CD4-positive, alpha-beta T cell treated with Interleukin-2 at 100 ng/mL for 4 hours (primary cell): ENCODE results near the gene NPTN.
"Not testable (repeated sequence)": the region's sequence is repeated elsewhere in the genome, so short reads cannot be mapped to it uniquely, and the experiment has no call there.

Experiments
- DNase-seq: peaks from one replicate; pipeline ENCODE4 v3.0.0-alpha.2; 2020; ENCODE audit warnings: low spot score

The NPTN gene

GRCh38 chr15:73600413-73601335 is 32.5 kb downstream of the NPTN start:
- DNase-seq: no peak

DNA sequence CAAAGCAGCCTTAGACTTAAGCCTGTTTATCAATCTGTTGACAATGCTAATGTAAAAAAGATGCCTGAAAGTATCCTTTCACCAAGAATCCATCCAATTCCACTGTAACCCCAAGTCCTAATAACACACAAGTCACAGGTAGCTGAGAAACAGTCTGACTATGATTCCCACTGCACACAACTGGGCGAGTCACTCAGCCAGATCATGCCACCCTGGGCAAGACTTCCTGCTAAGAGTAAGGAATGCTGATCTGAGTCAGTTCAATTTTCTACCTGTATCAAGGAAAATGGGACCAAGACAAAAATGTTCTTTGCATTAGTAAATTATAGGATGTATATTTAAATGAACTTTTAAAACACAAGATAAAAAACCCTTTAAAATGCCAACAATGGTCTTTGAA is 33.3 kb downstream of the NPTN start:
- DNase-seq: no peak

DNA sequence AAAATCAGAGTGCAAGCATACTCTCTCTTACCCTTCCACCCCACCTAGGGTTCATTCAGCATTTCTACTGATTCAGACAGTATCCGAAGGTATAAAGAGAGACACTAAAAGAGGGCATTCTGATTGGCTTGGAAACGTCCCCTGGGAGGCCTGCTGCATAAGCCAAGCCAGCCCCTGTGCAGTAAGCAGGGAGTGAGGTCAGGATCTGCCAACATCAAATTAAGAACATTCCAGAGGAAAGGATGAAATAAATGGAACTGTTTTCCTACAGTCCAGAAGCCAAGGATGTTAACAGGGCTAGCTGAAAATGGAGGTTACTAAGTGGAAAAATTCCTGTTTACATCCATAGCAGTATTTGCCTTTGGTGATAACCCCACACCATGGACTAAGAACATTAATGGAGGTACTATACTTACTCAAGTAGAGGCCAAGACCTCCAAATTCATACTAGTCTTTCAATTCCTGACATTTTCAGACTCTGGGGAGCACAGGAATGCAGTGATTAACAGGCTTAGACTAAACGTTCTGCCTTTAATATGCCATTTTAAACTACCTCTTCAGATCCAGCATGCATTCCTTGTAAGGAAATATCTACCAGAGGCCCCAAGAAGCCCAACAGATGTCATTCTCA is 34.5 kb downstream of the NPTN start:
- DNase-seq: no peak

DNA sequence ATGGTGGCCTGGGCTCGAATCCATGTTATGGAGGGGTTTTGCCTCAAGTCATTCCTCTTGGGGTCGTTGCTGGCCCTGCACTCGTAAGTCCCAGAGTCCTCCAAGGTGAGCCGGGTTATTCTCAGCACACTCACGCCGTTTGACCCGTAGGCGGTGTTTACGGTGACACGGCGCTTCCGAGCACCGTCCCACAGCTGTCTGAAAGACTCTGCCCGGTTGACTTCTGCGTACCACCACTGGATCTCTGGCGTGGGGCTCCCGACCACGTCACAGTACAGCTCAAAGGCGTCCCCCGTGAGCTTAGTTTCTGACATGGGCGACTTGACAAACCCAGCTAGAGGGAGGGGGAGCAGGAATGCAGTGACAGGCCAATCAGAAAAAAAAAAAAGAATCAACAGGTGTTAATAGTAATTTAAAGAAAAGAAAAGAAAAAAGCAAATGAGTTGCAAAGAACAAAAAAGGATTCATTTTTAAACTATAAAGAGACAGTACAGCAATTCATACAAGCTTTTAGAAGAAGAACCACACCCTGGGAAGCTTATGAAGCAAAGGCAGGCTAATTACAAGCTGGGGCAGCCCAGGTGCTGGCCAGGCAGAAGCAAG is 36.1 kb downstream of the NPTN start:
- DNase-seq: no peak

DNA sequence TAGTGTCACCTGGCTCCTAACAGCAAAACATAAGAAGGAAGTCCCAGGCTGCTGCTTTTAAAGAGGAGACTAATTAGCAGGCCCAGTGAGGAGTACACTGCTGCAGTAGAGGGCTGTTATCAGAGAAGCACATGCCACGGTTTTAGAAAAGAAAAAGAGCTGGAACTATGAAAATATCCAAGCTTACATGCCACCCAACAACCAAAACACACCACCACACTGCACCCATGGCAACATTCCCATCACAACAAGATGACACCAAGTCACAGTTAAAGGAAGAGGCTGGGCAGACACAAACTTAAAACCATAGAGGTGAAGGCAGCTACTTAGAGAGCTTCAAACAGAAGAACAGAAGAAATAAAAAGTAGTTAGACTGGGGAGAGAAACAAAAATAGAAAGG is 37.0 kb downstream of the NPTN start:
- DNase-seq: no peak

DNA sequence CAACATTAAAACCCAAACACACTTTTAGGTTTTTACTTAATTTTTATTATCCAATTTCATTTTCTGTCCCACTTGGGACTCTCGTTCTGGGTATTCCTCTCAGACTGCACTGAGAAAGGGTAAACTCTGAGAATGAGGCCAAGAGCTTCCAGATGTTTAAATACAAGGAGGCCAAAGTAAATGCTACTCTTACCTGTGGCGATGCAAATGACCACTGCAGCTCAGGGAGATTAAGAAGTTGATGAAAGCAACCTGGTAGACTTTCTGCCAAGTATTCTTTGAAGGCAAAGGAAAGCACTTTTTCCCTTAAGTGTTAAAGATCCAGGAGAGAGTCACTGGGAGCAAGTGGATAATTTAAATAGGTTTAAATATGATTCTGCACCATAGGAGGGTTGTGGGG is 39.1 kb downstream of the NPTN start:
- DNase-seq: no peak

DNA sequence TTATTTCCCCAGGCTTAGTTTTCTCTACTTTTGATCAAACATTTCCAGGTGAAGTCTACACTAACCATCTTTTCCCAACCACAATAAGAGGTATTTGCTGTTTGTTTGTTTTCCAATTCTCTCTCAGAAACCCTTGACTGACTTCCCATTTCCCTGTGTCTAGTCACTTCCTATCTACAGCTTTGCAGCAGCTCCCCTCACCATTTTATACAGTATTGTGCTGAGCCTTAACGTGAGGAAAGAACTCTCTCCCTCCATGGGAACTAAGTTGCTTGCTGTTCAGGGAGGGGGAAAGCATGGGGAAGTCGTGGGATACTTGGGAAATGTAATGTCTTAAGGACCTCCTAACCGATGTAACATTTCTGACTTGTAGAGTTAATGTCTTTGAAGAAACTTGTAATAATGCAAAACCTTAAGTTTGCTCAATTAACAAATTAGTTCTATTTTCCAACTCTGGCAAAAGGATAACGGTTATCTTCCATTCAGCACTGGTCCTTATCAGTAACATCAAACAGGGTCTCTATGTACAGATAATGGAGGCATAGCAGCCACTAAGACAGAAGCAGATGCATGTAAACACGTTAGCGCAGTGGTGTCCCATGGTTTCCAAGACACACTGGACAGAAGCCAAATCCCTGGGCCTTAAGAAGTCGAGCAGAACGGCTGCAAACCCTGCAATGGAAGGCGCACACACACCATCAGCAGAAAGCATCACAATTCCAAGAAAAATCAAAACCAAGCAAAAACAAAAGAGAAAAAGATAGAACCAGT is 39.7 kb downstream of the NPTN start:
- DNase-seq: no peak

DNA sequence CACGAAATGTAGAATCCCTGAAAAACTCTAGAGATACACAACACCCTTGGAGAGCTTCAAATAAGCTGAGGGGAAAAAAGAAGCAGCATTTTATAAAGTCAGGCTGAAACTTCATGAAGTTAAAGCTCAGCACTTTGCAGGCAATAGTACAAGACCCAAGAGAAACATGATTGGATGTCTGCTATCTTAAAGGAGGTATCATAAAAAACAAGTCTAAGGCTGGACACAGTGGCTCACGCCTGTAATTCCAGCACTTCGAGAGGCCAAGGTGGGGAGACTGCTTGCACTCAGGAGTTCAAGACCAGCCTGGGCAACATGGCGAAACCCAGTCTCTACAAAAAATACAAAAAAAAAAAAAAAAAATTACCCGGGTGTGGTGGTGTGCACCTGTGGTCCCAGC is 42.9 kb downstream of the NPTN start:
- DNase-seq: no peak

- DNase-seq: no peak
Observed at GRCh38 chr15:73589766-73590165, 43.4 kb downstream of the NPTN start.

DNA sequence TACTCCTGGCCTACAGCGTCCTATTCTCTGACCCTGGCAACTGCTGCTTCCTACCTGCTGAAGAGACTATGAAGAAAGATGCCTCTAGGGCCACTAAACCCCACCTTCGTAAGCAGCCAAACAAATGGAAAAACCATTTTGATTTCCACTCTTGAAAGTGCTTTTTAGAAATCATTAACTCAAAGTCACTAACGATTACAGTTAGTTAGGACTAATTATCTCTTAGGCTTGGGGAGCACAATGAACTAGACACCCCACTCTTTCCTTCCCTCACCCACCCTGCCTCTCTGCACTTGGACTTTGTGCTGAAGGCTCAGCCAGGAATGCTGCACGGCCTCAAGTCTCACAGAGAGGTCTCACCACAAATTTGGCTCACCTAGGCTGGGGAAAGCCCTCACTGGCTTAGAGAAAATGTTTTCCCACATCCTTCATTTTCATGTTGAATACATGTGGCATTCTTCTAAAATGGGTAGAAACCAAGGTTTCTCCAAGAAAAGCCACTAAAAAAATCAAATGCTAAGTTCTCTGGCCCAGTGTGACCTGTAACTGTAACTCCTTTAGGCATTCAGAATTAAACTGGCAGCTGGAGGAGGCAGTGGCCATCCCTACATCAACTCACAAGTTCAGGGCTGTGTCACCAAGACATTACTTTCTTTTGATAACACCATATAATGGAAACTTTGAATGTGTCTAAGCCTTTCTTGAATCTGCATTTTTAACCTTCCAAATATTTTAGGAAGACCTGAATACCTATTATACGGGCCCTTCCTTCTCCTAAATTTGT is 47.1 kb downstream of the NPTN start:
- no peak for DNase-seq

DNA sequence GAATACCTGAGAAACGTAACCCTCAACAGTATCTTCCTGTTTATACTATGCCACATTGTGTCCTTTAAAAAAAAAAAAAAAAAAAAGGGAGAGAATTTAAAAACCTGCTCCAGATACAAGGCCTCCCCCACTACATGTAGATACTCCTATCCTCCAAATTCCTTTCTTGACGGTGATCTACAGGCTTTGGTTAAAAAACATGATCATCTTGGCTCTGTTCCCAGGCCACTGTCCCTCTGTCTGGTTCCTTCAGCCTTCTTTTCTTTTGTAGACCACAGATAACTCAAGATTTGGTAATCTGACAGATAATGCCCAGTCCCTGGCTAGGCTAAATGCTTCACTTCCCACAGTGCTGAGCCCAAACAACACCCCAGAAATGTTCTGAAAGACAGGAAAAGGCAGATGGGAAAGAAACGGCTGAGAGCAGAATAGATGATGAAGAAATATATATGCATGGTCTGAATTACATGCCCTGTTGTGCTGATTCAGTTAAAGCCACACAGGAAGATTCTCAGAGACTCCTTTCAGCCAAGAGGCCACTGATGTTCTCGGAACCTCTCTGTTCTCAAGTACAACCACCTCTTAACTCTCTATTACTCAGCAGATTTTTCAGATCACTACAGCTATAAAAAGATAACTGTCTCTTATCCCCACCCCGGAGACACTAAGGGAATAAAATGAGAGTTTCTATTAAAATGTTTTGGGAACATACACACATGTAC is 48.3 kb downstream of the NPTN start:
- no peak for DNase-seq

DNA sequence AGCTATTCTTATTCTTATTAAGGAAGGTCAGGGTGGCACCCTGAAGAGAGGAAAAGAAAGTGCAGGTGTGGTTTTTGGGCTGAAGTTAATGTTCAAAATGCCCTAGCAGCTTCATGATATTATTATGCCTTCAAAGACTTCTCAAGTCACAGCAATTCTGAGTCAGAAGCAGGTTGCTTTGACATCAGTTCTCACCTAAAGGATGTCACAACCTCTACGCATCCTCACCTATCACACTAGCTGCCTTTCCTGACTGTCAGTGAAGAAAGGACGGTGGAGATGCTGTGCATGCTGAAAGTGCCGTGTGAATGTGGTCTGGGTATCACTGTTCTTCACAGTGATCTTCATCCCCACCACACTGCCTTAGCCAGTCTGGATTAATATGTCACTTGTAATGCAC is 49.6 kb downstream of the NPTN start:
- DNase-seq: no peak

DNA sequence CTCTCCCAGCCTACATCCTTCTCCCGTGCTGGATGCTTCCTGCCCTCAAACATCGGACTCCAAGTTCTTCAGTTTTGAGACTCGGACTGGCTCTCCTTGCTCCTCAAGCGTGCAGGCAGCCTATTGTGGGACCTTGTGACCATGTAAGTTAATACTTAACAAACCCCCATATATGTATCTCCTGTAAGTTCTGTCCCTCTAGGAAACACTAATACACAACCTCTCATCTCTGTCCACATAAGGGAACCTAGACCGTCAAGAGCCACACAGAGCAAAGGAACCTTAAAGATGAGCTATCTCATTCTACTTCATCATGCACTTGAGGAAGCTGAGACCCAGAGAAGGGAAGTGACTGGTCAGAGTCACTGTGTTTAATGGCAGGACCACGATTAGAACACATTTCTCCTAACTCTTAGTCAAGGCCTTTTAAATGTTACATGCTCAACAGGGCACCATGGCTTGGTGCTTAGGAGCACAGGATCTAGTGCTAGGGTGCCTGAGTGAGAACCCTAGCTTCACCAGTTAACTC is 50.3 kb downstream of the NPTN start:
- DNase-seq: no peak

DNA sequence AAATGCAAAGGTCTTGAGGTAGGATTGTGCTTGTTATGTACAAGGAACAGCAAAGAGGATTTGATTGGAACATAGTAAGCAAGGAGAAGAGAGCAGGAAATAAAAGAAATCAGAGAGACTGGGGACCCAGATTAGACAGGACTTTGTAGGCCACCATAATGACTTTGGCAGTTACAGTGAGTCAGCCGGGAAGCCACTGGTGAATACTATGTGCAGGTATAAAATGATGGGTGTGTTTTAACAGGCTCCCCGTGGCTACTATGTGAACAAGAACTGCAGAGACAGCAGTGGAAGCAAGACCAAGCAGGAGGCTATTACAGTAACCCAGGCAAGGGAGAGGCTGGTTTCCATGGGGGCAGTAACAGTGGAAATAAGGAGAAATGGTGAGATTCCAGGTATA is 55.2 kb downstream of the NPTN start:
- no peak for DNase-seq

DNA sequence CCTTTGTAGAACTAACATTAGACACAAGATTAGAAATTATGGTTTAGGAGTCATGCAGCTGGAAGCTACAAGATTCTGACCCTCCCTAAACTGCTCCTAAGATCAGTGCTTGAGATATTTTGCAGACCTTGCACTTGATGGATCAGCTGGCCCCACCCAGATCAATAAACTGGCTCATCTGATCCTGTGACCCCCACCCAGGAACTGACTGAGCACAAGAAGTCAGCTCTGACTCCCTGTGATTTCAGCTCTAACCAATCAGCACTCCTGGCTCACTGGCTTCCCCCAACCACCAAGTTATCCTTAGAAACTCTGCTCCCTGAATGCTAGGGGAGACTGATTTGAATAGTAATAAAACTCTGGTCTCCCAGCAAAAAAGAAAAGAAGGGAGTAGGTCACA is 55.6 kb downstream of the NPTN start:
- not testable (repeated sequence) for DNase-seq

DNA sequence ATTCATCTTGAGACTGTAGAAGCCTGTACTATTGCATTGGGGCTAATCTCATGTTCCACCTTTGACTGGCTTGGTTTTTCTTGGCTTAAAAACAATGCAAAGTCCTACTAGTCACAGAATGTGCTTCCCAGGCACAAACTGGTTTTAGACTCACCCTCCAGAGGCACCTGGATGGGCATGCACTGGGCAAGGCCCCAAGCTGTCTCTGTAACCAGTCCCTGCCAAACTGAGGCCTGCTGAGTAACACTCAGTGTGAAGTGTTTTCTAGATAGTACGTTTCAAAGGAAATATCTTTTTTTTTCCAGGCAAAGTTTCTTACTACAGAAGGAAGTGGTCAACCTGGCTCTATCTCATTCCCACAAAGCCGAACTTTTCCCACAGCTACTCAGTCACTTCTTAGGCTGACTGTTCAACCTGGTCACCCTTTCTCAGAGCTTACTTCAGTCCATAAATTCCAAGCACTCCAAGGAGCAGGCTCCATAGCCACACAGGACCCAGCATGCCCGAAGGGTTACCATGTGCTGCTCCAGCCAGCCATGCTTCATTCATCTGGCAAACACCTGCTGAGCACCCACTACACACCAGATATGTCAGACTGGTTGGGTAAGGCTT is 57.4 kb downstream of the NPTN start:
- no peak for DNase-seq

DNA sequence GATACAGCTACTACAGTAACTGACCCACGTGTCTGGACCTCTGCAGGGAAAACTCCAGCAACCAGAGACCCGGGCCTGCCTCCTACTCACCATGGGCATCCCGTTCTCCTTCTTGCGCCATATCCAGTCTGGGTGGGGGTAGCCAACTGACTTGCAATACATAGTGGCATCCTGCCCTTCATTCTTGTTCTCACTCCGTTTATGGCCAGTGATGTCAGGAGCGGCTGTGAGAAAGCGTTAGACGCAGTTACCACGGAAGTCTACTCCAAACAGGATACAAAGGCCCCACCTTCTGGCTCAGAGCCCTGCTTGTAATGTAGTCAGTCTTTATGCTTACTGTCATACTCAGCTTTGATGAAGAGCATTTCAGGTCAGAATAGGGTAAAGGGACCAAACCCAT is 59.6 kb downstream of the NPTN start:
- DNase-seq: no peak

GRCh38 chr15:73573037-73573436 is 60.2 kb downstream of the NPTN start:
- no peak for DNase-seq

- DNase-seq: no peak
Observed at GRCh38 chr15:73572296-73572695, 60.9 kb downstream of the NPTN start.

DNA sequence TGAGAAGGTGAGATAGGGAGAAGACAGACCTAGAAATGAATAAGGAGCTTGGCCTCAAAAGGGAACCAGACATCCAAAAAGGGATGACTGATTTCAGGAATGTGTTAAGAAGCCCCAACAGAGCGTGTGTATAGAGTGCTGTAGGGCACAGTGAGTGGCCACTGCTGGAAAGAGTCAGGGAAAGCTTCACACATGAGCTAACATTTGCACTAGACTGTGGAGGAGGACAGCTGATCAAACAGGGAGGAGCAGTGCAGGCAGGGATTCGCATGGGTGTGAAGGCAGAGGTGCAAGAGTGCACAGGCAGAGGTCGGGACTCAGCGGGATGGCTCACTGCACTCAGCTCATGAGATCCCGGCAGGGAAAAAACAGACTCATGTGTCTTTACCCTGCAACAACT is 61.8 kb downstream of the NPTN start:
- no peak for DNase-seq
